Nephron (organoid): ENCODE data around the gene KLHL28.

Source experiments
- H3K27ac Mint-ChIP-seq, 3 experiments: 2 replicates each; pipeline ENCODE4 v1.8.0; 2020; ENCODE audit warnings: mixed read lengths in 3 of 3, mild to moderate bottlenecking in 2 of 3, moderate library complexity in 1 of 3
- H3K27me3 Mint-ChIP-seq: 2 replicates; pipeline ENCODE4 v1.8.0; 2021; ENCODE audit warnings: low read depth, mild to moderate bottlenecking, moderate library complexity, mixed read lengths
- H3K36me3 Mint-ChIP-seq: 2 replicates; pipeline ENCODE4 v1.8.0; 2020; ENCODE audit warnings: low read depth, mixed read lengths
- H3K4me1 Mint-ChIP-seq: 2 replicates; pipeline ENCODE4 v1.8.0; 2020; ENCODE audit warnings: mixed read lengths
- H3K4me3 Mint-ChIP-seq, 3 experiments: 2 replicates each; pipeline ENCODE4 v1.8.0; 2020; ENCODE audit warnings: mild to moderate bottlenecking in 3 of 3, mixed read lengths in 3 of 3, moderate library complexity in 2 of 3
- H3K9me3 Mint-ChIP-seq: 2 replicates; pipeline ENCODE4 v1.8.0; 2020; ENCODE audit warnings: mixed read lengths
- TF ChIP-seq, protein P1 (sequence below), 3 experiments: fragments of 200-600 bp; sonication (generic); IDR thresholded peaks; one replicate each; pipeline ENCODE4 v1.5.0; 2021; ENCODE audit warnings: antibody characterized with exemption in 3 of 3; ENCODE audit not compliant: unreplicated experiment in 3 of 3

Gene KLHL28

DNA sequence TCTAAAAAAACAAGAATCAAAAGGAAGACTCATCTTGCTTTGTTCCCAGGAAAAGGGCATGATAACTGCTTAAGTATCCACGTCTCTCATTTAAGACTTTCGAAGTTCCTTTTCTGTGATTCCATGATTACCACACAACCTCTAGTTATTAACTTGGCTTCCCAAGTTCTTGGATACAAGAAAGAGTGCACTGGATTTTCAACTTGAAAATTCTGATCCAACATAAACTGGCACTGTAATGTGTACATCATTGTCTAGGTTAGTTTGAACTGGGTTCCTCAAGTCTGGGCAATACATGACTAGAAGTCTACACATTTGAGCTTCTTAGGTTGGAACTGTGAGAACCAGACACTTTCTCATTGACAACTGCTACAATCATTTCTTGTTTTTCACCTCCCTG, 1.6 kb downstream of the KLHL28 start:
- H3K27ac Mint-ChIP-seq: peak overlapping the region; percentile 10 to 79 (median 47)
- H3K4me1 Mint-ChIP-seq: peaks cover 29% of the 10 kb centered on the region
- H3K27me3 Mint-ChIP-seq: no peaks in the 10 kb centered on the region
- TF ChIP-seq, protein P1, sequence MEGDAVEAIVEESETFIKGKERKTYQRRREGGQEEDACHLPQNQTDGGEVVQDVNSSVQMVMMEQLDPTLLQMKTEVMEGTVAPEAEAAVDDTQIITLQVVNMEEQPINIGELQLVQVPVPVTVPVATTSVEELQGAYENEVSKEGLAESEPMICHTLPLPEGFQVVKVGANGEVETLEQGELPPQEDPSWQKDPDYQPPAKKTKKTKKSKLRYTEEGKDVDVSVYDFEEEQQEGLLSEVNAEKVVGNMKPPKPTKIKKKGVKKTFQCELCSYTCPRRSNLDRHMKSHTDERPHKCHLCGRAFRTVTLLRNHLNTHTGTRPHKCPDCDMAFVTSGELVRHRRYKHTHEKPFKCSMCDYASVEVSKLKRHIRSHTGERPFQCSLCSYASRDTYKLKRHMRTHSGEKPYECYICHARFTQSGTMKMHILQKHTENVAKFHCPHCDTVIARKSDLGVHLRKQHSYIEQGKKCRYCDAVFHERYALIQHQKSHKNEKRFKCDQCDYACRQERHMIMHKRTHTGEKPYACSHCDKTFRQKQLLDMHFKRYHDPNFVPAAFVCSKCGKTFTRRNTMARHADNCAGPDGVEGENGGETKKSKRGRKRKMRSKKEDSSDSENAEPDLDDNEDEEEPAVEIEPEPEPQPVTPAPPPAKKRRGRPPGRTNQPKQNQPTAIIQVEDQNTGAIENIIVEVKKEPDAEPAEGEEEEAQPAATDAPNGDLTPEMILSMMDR (IDR thresholded peaks at IDR 0.05; ENCODE audit: unreplicated experiment in 3 of 3): no peak
- no peak overlapping the region for H3K4me3 Mint-ChIP-seq
- no peaks in the 10 kb centered on the region for H3K36me3 Mint-ChIP-seq
- no peaks in the 10 kb centered on the region for H3K9me3 Mint-ChIP-seq

DNA sequence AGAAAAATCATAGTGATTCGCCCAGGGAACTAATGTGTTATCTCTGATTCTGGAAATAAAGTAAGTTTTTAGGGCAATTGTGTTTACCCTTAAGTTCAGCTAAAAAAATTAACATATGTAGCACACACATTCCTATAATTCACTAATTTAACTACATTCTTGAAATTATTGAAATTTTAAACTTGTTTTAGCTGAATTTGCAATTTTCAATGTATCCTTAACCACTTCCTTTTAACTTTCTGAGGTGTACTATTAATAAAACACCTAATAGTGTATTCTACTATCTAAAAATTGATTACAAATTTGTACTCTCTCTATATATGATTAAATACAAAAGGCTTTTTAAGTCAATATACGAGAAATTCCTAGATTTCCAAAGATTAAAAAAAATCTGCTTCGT, 2.2 kb downstream of the KLHL28 start:
- no peaks in the 10 kb centered on the region for H3K36me3 Mint-ChIP-seq
- H3K27me3 Mint-ChIP-seq: no peaks in the 10 kb centered on the region
- no peak overlapping the region for H3K4me3 Mint-ChIP-seq
- peak overlapping the region in 1 of 3 experiments; percentile 10 for H3K27ac Mint-ChIP-seq
- peaks cover 23% of the 10 kb centered on the region for H3K4me1 Mint-ChIP-seq
- H3K9me3 Mint-ChIP-seq: no peaks in the 10 kb centered on the region
- TF ChIP-seq, protein P1 (IDR thresholded peaks at IDR 0.05; ENCODE audit: unreplicated experiment in 3 of 3): no peak

DNA sequence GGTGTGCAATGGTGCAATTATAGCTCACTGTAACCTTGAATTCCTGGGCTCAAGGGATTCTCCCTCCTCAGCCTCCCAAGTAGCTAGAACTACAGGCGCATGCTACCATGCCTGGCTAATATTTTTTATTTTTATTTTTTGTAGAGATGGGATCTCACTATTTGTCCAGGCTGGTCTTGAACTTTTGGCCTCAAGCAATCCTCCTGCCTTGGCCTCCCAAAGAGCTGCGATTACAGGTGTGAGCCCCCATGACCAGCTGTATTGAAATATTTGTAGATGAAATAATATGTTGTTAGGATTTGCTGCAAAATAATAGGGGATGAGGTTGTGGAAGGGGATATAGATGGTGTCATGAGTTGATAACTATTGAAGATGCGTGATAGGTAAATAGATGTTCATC, 4.9 kb downstream of the KLHL28 start:
- Mint-ChIP-seq H3K36me3 (peaks cover 7% of the 10 kb centered on the region), H3K27ac (no peak overlapping the region), H3K9me3 (no peaks in the 10 kb centered on the region), H3K4me3 (no peak overlapping the region), H3K27me3 (no peaks in the 10 kb centered on the region), H3K4me1 (peaks cover 15% of the 10 kb centered on the region)
- TF ChIP-seq, protein P1 (IDR thresholded peaks at IDR 0.05; ENCODE audit: unreplicated experiment in 3 of 3): no peak

DNA sequence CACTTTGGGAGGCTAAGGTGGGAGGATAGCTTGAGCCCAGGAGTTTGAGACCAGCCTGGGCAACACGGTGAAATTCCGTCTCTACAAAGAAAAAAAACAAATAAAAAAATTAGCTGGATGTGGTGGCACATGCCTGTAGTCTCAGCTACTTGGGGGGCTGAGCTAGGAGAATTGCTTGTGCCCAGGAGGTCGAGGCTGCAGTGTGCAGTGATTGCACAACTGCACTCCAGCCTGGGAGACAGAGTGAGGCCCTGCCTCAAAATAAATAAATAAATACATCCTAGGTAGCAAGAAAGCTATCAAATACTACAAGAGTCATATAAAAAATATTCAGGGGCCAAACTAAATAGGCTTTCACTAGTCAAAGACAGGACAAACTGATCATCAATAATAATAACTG, 6.2 kb downstream of the KLHL28 start:
- TF ChIP-seq, protein P1 (IDR thresholded peaks at IDR 0.05; ENCODE audit: unreplicated experiment in 3 of 3): no peak
- peaks cover 7% of the 10 kb centered on the region for H3K36me3 Mint-ChIP-seq
- no peak overlapping the region for H3K4me3 Mint-ChIP-seq
- no peaks in the 10 kb centered on the region for H3K9me3 Mint-ChIP-seq
- no peaks in the 10 kb centered on the region for H3K27me3 Mint-ChIP-seq
- H3K4me1 Mint-ChIP-seq: peaks cover 15% of the 10 kb centered on the region
- H3K27ac Mint-ChIP-seq: no peak overlapping the region

DNA sequence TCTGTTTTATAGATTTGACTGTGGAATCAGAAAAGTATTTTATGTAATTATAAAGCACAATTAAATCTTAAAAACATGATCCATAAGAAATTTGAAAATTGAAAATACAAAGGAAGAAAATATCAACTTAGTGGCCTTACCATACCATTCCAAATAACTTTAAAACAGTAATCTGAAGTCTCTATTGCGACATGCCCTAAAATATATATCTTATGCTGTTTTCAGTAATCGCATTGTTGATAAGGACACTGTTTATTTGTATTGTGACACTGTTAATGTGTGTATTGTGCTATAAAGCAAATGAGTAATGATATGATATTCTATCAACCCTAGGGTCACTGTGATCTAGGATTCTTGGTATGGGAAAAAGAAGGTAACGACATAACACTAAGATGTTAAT, 7.0 kb downstream of the KLHL28 start:
- TF ChIP-seq, protein P1 (IDR thresholded peaks at IDR 0.05; ENCODE audit: unreplicated experiment in 3 of 3): no peak
- H3K4me1 Mint-ChIP-seq: peaks cover 7% of the 10 kb centered on the region
- no peaks in the 10 kb centered on the region for H3K27me3 Mint-ChIP-seq
- peaks cover 7% of the 10 kb centered on the region for H3K36me3 Mint-ChIP-seq
- H3K27ac Mint-ChIP-seq: no peak overlapping the region
- no peak overlapping the region for H3K4me3 Mint-ChIP-seq
- no peaks in the 10 kb centered on the region for H3K9me3 Mint-ChIP-seq

DNA sequence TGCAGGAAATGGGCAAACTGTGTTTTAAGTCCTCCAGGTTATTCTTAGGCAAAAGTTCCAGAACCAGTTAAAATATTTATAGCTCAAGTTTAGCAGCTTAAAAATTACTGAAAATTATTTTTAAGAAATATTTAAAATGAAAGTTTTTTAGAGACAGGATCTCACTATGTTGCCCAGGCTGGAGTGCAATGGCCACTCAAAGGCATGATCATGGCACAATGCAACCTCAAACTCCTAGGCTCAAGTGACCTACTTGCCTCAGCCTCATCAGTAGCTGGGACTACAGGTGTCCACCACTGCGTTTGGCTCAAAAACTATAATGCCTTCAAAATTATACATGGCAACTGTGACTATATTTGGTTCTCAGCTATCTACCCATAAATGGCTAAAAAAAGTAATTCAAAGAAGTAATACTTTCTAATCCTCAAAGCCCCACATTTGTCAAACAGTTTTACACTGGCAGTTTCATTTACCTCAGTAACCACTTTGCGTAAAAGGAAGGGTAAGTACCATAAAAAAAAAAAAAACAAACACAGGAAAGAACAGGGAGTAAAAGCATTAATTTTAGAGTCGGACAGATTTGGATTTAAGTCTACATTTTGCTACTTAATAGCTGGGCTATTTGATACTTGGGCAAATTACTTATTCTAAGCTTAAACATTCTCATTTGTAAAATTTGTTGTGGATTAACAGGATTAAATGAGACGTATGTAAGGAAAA, 9.2 kb downstream of the KLHL28 start:
- H3K27me3 Mint-ChIP-seq: no peaks in the 10 kb centered on the region
- no peak overlapping the region for H3K4me3 Mint-ChIP-seq
- TF ChIP-seq, protein P1 (IDR thresholded peaks at IDR 0.05; ENCODE audit: unreplicated experiment in 3 of 3): no peak
- no peak overlapping the region for H3K27ac Mint-ChIP-seq
- no peaks in the 10 kb centered on the region for H3K9me3 Mint-ChIP-seq
- peaks cover 17% of the 10 kb centered on the region for H3K36me3 Mint-ChIP-seq
- H3K4me1 Mint-ChIP-seq: no peaks in the 10 kb centered on the region
